Endodermal cell (in vitro differentiated cells): ENCODE results near the gene TSHZ2. TPM values are rescaled to one million over a fixed set of nuclear protein-coding genes. Genes with fewer than 3 reads are reported as not detected.
"Not testable (repeated sequence)": the region's sequence is repeated elsewhere in the genome, so short reads cannot be mapped to it uniquely, and the experiment has no call there.

ENCODE experiments used
- DNase-seq: peaks from one replicate; pipeline ENCODE4 v3.0.0-alpha.2; 2017
- H3K27ac ChIP-seq: 2 replicates; pipeline ENCODE4 v1.5.1; 2013; ENCODE audit warnings: mild to moderate bottlenecking, low read depth, low read length, moderate library complexity
- H3K27me3 ChIP-seq: 2 replicates; pipeline ENCODE4 v1.6.1; 2013; ENCODE audit warnings: mild to moderate bottlenecking, low read length, moderate library complexity; ENCODE audit not compliant: insufficient read depth, control insufficient read depth, poor library complexity, severe bottlenecking
- H3K36me3 ChIP-seq: 2 replicates; pipeline ENCODE4 v1.7.0; 2013; ENCODE audit warnings: mild to moderate bottlenecking, low read length, moderate library complexity; ENCODE audit not compliant: control insufficient read depth, insufficient read depth
- H3K4me1 ChIP-seq: one replicate; pipeline ENCODE4 v1.7.0; 2013; ENCODE audit warnings: low read length; ENCODE audit not compliant: control insufficient read depth, insufficient read depth
- H3K4me3 ChIP-seq: 2 replicates; pipeline ENCODE4 v1.5.1; 2013; ENCODE audit warnings: mild to moderate bottlenecking, low read length, moderate library complexity
- H3K9ac ChIP-seq: 2 replicates; pipeline ENCODE4 v1.6.1; 2013; ENCODE audit warnings: mild to moderate bottlenecking, low read length, moderate library complexity; ENCODE audit not compliant: poor library complexity, severe bottlenecking; ENCODE audit errors: extremely low read depth
- H3K9me3 ChIP-seq: 2 replicates; pipeline ENCODE4 v1.6.1; 2013; ENCODE audit warnings: mild to moderate bottlenecking, low read length, moderate library complexity; ENCODE audit not compliant: control insufficient read depth
- H3K27ac Mint-ChIP-seq: 2 replicates; pipeline ENCODE4 v1.8.0; 2020; ENCODE audit warnings: mixed read lengths
- H3K27me3 Mint-ChIP-seq: 2 replicates; pipeline ENCODE4 v1.8.0; 2021; ENCODE audit warnings: mild to moderate bottlenecking, mixed read lengths; ENCODE audit not compliant: insufficient read depth
- H3K36me3 Mint-ChIP-seq: 2 replicates; pipeline ENCODE4 v1.8.0; 2020; ENCODE audit warnings: low read depth, mixed read lengths
- H3K4me1 Mint-ChIP-seq: 2 replicates; pipeline ENCODE4 v1.8.0; 2020; ENCODE audit warnings: mixed read lengths
- H3K4me3 Mint-ChIP-seq: 2 replicates; pipeline ENCODE4 v1.8.0; 2020; ENCODE audit warnings: mild to moderate bottlenecking, moderate library complexity, mixed read lengths
- H3K9me3 Mint-ChIP-seq: 2 replicates; pipeline ENCODE4 v1.8.0; 2020; ENCODE audit warnings: mild to moderate bottlenecking, mixed read lengths
- CTCF ChIP-seq: fragments of 200-600 bp; sonication (generic); conservative IDR thresholded peaks from 2 replicates; pipeline ENCODE4 v1.5.0; 2021; ENCODE audit warnings: antibody characterized with exemption, mild to moderate bottlenecking
- WGBS, 2 experiments: methylation state at CpG; one replicate each; pipeline versions ENCODE4 v1.1.5 to v1.1.7; 2013; ENCODE audit warnings: missing lambda C conversion rate in 2 of 2, mixed read lengths in 1 of 2; ENCODE audit not compliant: insufficient coverage in 1 of 2, insufficient read length in 1 of 2; 5-methylcytosine and 5-hydroxymethylcytosine counted together
- total RNA-seq, 2 donors: library from RNA; stranded (reverse); fragmentation: NEBNext Ultra II Directional in 1 of 2; extraction: Animal tissue kit (Norgen Biotek cat#: 25700) in 1 of 2; gene quantifications; 2 replicates in 1 of 2; 3 replicates in 1 of 2; pipeline ENCODE4 v1.2.1, GENCODE V29; 2021

TSHZ2 gene
- total RNA-seq, 2 donors from 2014 or later = 0.07 to 0.31 TPM

- Mint-ChIP-seq H3K9me3 (no peaks in the 10 kb centered on the region), H3K4me3 (no peak overlapping the region), H3K27ac (no peak overlapping the region), H3K27me3 (no peaks in the 10 kb centered on the region), H3K36me3 (no peaks in the 10 kb centered on the region), H3K4me1 (no peaks in the 10 kb centered on the region)
- no peaks in the 10 kb centered on the region for H3K4me1 ChIP-seq
- H3K27me3 ChIP-seq = no peaks in the 10 kb centered on the region
- H3K4me3 ChIP-seq = no peak overlapping the region
- no peak overlapping the region for H3K27ac ChIP-seq
- DNase-seq = no peak
- no peaks in the 10 kb centered on the region for H3K9me3 ChIP-seq
- 92% methylated on average over 3 to 5 of the region's 5 CpGs for WGBS, 2 experiments
- H3K36me3 ChIP-seq = no peaks in the 10 kb centered on the region
- TF ChIP-seq CTCF = no peak
- no peak overlapping the region for H3K9ac ChIP-seq
Measured at GRCh38 chr20:53023732-53024520, 51.8 kb downstream of the TSHZ2 start.

- 86 to 94% methylated on average over 1 to 4 of the region's 5 CpGs for WGBS, 2 experiments
- not testable (repeated sequence) for H3K4me3 ChIP-seq, H3K9me3 ChIP-seq, H3K9me3 Mint-ChIP-seq, H3K4me1 Mint-ChIP-seq, H3K36me3 ChIP-seq, H3K27ac ChIP-seq, H3K4me3 Mint-ChIP-seq, H3K27me3 ChIP-seq, H3K27ac Mint-ChIP-seq, DNase-seq, H3K4me1 ChIP-seq, H3K27me3 Mint-ChIP-seq, H3K36me3 Mint-ChIP-seq, H3K9ac ChIP-seq
Measured at GRCh38 chr20:53024653-53025052, 52.5 kb downstream of the TSHZ2 start.

GRCh38 chr20:53027089-53027488 lies 54.9 kb downstream of the TSHZ2 start:
- Mint-ChIP-seq H3K9me3 (no peaks in the 10 kb centered on the region), H3K27me3 (no peaks in the 10 kb centered on the region), H3K4me1 (no peaks in the 10 kb centered on the region), H3K36me3 (no peaks in the 10 kb centered on the region), H3K4me3 (no peak overlapping the region), H3K27ac (no peak overlapping the region)
- Histone ChIP-seq H3K9me3 (no peaks in the 10 kb centered on the region), H3K9ac (no peak overlapping the region), H3K4me3 (no peak overlapping the region), H3K4me1 (no peaks in the 10 kb centered on the region), H3K27ac (no peak overlapping the region), H3K27me3 (no peaks in the 10 kb centered on the region), H3K36me3 (no peaks in the 10 kb centered on the region)
- no peak for DNase-seq
- no peak for TF ChIP-seq CTCF
